Caco-2 (cell line): ENCODE data around the gene DPAGT1. TPM values are rescaled to one million over a fixed set of nuclear protein-coding genes. Genes with fewer than 3 reads are reported as not detected.

ENCODE experiments used
- BruUV-seq: library from RNA; stranded (reverse); fragments of 400-500 nt; replicated peaks from 2 replicates; lab custom pipeline; 2021; lab: Mats Ljungman, UMichigan
- CTCF ChIA-PET: fragments of 300-600 bp; sonication (Branson Sonifier 250); formaldehyde crosslinking; loops from one replicate; lab custom pipeline; 2022; ENCODE audit warnings: antibody characterized with exemption; lab: Charles Lee
- POLR2A ChIA-PET: fragments of 300-600 bp; sonication (Branson Sonifier 250); formaldehyde crosslinking; loops from one replicate; lab custom pipeline; 2022; ENCODE audit warnings: antibody characterized with exemption; lab: Charles Lee
- DNase-seq, 2 experiments: peaks; one replicate each; pipeline versions ENCODE4 v3.0.0 to v3.0.0-alpha.2; 2020 to 2022
- H3K27me3 ChIP-seq: replicated peaks from 2 replicates; pipeline ENCODE4 v1.6.0; 2011; ENCODE audit warnings: low read length; ENCODE audit not compliant: control insufficient read depth, insufficient read depth
- H3K36me3 ChIP-seq: 2 replicates; pipeline ENCODE4 v1.5.1; 2011; ENCODE audit warnings: low read length; ENCODE audit not compliant: control insufficient read depth, insufficient read depth
- H3K4me1 ChIP-seq: fragments of 250-450 bp; sonication (Bioruptor Pico); 2 replicates; pipeline ENCODE4 v1.5.1; 2020; ENCODE audit warnings: mild to moderate bottlenecking
- H3K4me3 ChIP-seq: 2 replicates; pipeline ENCODE4 v1.5.1; 2011; ENCODE audit warnings: low read depth, mild to moderate bottlenecking, control low read depth, low read length
- H3K9me3 ChIP-seq: fragments of 250-450 bp; sonication (Bioruptor Pico); 2 replicates; pipeline ENCODE4 v1.5.1; 2020; ENCODE audit warnings: mild to moderate bottlenecking, moderate library complexity
- H3K27ac Mint-ChIP-seq: one replicate; pipeline ENCODE4 v1.8.0; 2022; ENCODE audit warnings: mixed read lengths; ENCODE audit not compliant: unreplicated experiment
- H3K27me3 Mint-ChIP-seq: one replicate; pipeline ENCODE4 v1.8.0; 2022; ENCODE audit warnings: mixed read lengths; ENCODE audit not compliant: insufficient read depth, unreplicated experiment
- H3K36me3 Mint-ChIP-seq: one replicate; pipeline ENCODE4 v1.8.0; 2022; ENCODE audit warnings: mild to moderate bottlenecking, mixed read lengths; ENCODE audit not compliant: insufficient read depth, unreplicated experiment
- H3K4me1 Mint-ChIP-seq: one replicate; pipeline ENCODE4 v1.8.0; 2022; ENCODE audit warnings: low read depth, mixed read lengths; ENCODE audit not compliant: unreplicated experiment
- H3K4me3 Mint-ChIP-seq: one replicate; pipeline ENCODE4 v1.8.0; 2022; ENCODE audit warnings: mild to moderate bottlenecking, moderate library complexity, mixed read lengths; ENCODE audit not compliant: unreplicated experiment
- H3K9me3 Mint-ChIP-seq: one replicate; pipeline ENCODE4 v1.8.0; 2022; ENCODE audit warnings: mixed read lengths; ENCODE audit not compliant: unreplicated experiment
- CTCF ChIP-seq, 2 experiments: fragments of 200-600 bp in 1 of 2; IDR thresholded peaks; 1 replicate in 1 of 2; 2 replicates in 1 of 2; pipeline versions ENCODE4 v1.5.1 to v1.8.0; 2011 to 2022; ENCODE audit warnings: antibody characterized with exemption in 1 of 2, control low read depth in 1 of 2, inconsistent platforms in 1 of 2, low read depth in 1 of 2, low read length in 1 of 2, mild to moderate bottlenecking in 1 of 2, moderate library complexity in 1 of 2; ENCODE audit not compliant: insufficient read depth in 1 of 2, severe bottlenecking in 1 of 2, unreplicated experiment in 1 of 2
- intact Hi-C: fragments of 100-400 bp; cut with micrococcal nuclease; formaldehyde crosslinking; loops from one replicate; pipeline ENCODE4 v1.10.0; 2022; ENCODE audit not compliant: unreplicated experiment
- total RNA-seq: library from RNA; stranded (reverse); gene quantifications from 2 replicates; pipeline ENCODE4 v1.2.3, GENCODE V29; 2022

DPAGT1 gene
- total RNA-seq, 1 experiment from 2014 or later: 117 TPM

GRCh38 chr11:119057000-119057769 lies 44.5 kb downstream of the DPAGT1 start, which contains the start of gene HYOU1:
TSS of gene HYOU1 (minus strand) at chr11:119057205. CDS start at chr11:119056160, 1,045 bp downstream.
- BruUV-seq: no TSS peak
- Mint-ChIP-seq H3K36me3 (peaks cover 53% of the 10 kb centered on the region), H3K27ac (peak within 1 kb of the TSS; percentile 98), H3K4me3 (peak within 1 kb of the TSS; percentile 88), H3K4me1 (peaks cover 20% of the 10 kb centered on the region), H3K27me3 (no peaks in the 10 kb centered on the region), H3K9me3 (no peaks in the 10 kb centered on the region)
- Histone ChIP-seq H3K27me3 (no peaks in the 10 kb centered on the region), H3K4me3 (peak within 1 kb of the TSS; percentile 94), H3K4me1 (peaks cover 10% of the 10 kb centered on the region), H3K36me3 (peaks cover 12% of the 10 kb centered on the region), H3K9me3 (no peaks in the 10 kb centered on the region)
- intact Hi-C loops: loop anchor here (1.0 kb wide), 5 partner anchors 10 to 59 kb away; partner anchors contain the start of genes CENATAC, RPS25, SLC37A4 and TRAPPC4
- POLR2A ChIA-PET: interaction anchor here (0.6 to 2.0 kb wide), 12 partner anchors 8 to 104 kb away, joined by 3 to 21 read pairs (median 4); partner anchors contain the start of genes DPAGT1, HMBS, SLC37A4 and VPS11
- peak; percentile 32 to 77 for TF ChIP-seq CTCF (IDR thresholded peaks at IDR 0.05; ENCODE audit: insufficient read depth in 1 of 2, low read depth in 1 of 2, low read length in 1 of 2, severe bottlenecking in 1 of 2, unreplicated experiment in 1 of 2)
- CTCF ChIA-PET: interaction anchor here (0.7 to 3.5 kb wide), 4 partner anchors 10 to 128 kb away, joined by 3 to 25 read pairs (median 4); partner anchors contain the start of genes NHERF4 and VPS11
- peak; percentile 100 for DNase-seq

GRCh38 chr11:119056421-119056999 lies 45.1 kb downstream of the DPAGT1 start:
- Histone ChIP-seq H3K27me3 (no peaks in the 10 kb centered on the region), H3K36me3 (peaks cover 15% of the 10 kb centered on the region), H3K4me1 (peaks cover 10% of the 10 kb centered on the region), H3K4me3 (peak overlapping the region; percentile 94), H3K9me3 (no peaks in the 10 kb centered on the region)
- no peaks in the 10 kb centered on the region for H3K27me3 Mint-ChIP-seq
- H3K4me3 Mint-ChIP-seq: peak overlapping the region; percentile 88
- CTCF ChIA-PET: interaction anchor here (0.7 to 3.5 kb wide), 5 partner anchors 11 to 150 kb away, joined by 3 to 25 read pairs (median 3); partner anchors contain the start of genes CBL, NHERF4 and VPS11
- no peak for TF ChIP-seq CTCF (IDR thresholded peaks at IDR 0.05; ENCODE audit: insufficient read depth in 1 of 2, low read depth in 1 of 2, low read length in 1 of 2, severe bottlenecking in 1 of 2, unreplicated experiment in 1 of 2)
- DNase-seq: peak in 1 of 2 experiments; percentile 57
- POLR2A ChIA-PET: interaction anchor here (0.5 to 2.0 kb wide), 18 partner anchors 9 to 1986 kb away, joined by 3 to 18 read pairs (median 4); partner anchors contain the start of genes CBL, DPAGT1, HMBS and SLC37A4
- peak overlapping the region; percentile 98 for H3K27ac Mint-ChIP-seq
- peaks cover 20% of the 10 kb centered on the region for H3K4me1 Mint-ChIP-seq
- intact Hi-C loops: no loop called here
- H3K36me3 Mint-ChIP-seq: peaks cover 60% of the 10 kb centered on the region
- H3K9me3 Mint-ChIP-seq: no peaks in the 10 kb centered on the region
- BruUV-seq: no TSS peak

GRCh38 chr11:119055901-119056300 lies 45.8 kb downstream of the DPAGT1 start:
- peak overlapping the region; percentile 94 for H3K4me3 ChIP-seq
- no peak for DNase-seq
- Mint-ChIP-seq H3K4me1 (peaks cover 20% of the 10 kb centered on the region), H3K9me3 (no peaks in the 10 kb centered on the region), H3K27me3 (no peaks in the 10 kb centered on the region), H3K4me3 (peak overlapping the region; percentile 88), H3K27ac (peak overlapping the region; percentile 98), H3K36me3 (peaks cover 66% of the 10 kb centered on the region)
- H3K4me1 ChIP-seq: peaks cover 10% of the 10 kb centered on the region
- H3K27me3 ChIP-seq: no peaks in the 10 kb centered on the region
- CTCF ChIA-PET: interaction anchor here (0.6 to 3.5 kb wide), 5 partner anchors 12 to 150 kb away, joined by 3 to 25 read pairs (median 3); partner anchors contain the start of genes CBL, SLC37A4 and VPS11
- BruUV-seq: no TSS peak
- H3K36me3 ChIP-seq: peaks cover 15% of the 10 kb centered on the region
- H3K9me3 ChIP-seq: no peaks in the 10 kb centered on the region
- POLR2A ChIA-PET: interaction anchor here (0.5 to 2.0 kb wide), 15 partner anchors 9 to 359 kb away, joined by 3 to 18 read pairs (median 4); partner anchors contain the start of genes CBL, DPAGT1, HMBS and SLC37A4
- TF ChIP-seq CTCF (IDR thresholded peaks at IDR 0.05; ENCODE audit: insufficient read depth in 1 of 2, low read depth in 1 of 2, low read length in 1 of 2, severe bottlenecking in 1 of 2, unreplicated experiment in 1 of 2): peak in 1 of 2 experiments; percentile 7
- intact Hi-C loops: no loop called here
